K562 (cell line): ENCODE measurements around the gene VSIG10L. TPM values are rescaled to one million over a fixed set of nuclear protein-coding genes. Genes with fewer than 3 reads are reported as not detected.

Source experiments
- ATF2 ChIP-seq: sonication (generic); formaldehyde crosslinking; IDR thresholded peaks from 2 replicates; pipeline ENCODE4 v1.8.1; 2022; ENCODE audit warnings: missing genetic modification reagents
- CREM ChIP-seq: IDR thresholded peaks from 2 replicates; pipeline ENCODE4 v1.6.1; 2014; ENCODE audit warnings: antibody characterized with exemption, low read depth
- ERF ChIP-seq: fragments of 450-650 bp; formaldehyde crosslinking; IDR thresholded peaks from 2 replicates; pipeline ENCODE4 v1.4.0; 2020; ENCODE audit warnings: mild to moderate bottlenecking, mixed read lengths
- FOXA1 ChIP-seq: fragments of 450-650 bp; IDR thresholded peaks from 2 replicates; pipeline ENCODE4 v1.6.1; 2016; ENCODE audit warnings: mild to moderate bottlenecking, borderline replicate concordance
- MAX ChIP-seq: sonication (generic); formaldehyde crosslinking; IDR thresholded peaks from 2 replicates; pipeline ENCODE4 v1.9.0; 2022; ENCODE audit warnings: mild to moderate bottlenecking, missing genetic modification reagents
- MLLT1 ChIP-seq, 2 experiments: fragments of 450-650 bp; IDR thresholded peaks; 2 replicates each; pipeline ENCODE4 v1.6.1; 2016
- MXD1 ChIP-seq: fragments of 250-450 bp; sonication (Bioruptor Pico); IDR thresholded peaks from 2 replicates; pipeline ENCODE4 v1.8.0; 2021; ENCODE audit warnings: borderline replicate concordance, mild to moderate bottlenecking, moderate library complexity; ENCODE audit not compliant: poor library complexity, severe bottlenecking
- PHF8 ChIP-seq: fragments of 200-600 bp; sonication (generic); IDR thresholded peaks from 2 replicates; pipeline ENCODE4 v1.6.1; 2012; ENCODE audit warnings: mixed run types, mild to moderate bottlenecking, inconsistent platforms, low read length, moderate library complexity, borderline replicate concordance
- PKNOX1 ChIP-seq: fragments of 450-650 bp; IDR thresholded peaks from 2 replicates; pipeline ENCODE4 v1.6.1; 2016
- RBM34 ChIP-seq: fragments of 200-400 bp; formaldehyde crosslinking; IDR thresholded peaks from 2 replicates; pipeline ENCODE4 v1.6.1; 2018; ENCODE audit warnings: low read length, borderline replicate concordance; ENCODE audit not compliant: insufficient read depth
- SMARCA5 ChIP-seq: fragments of 450-650 bp; IDR thresholded peaks from 2 replicates; pipeline ENCODE4 v1.6.1; 2016
- ZBTB9 ChIP-seq: fragments of 450-650 bp; formaldehyde crosslinking; IDR thresholded peaks from 2 replicates; pipeline ENCODE4 v1.4.0; 2020; ENCODE audit warnings: mild to moderate bottlenecking, moderate library complexity
- polyA plus RNA-seq, 8 experiments: library from polyadenylated mRNA; depleted of rRNA in 4 of 8; stranded (reverse) in 5 of 8; unstranded in 3 of 8; fragments of >200 nt; fragmentation: Nextera tagmentation in 2 of 8; fragmentation: Illumina TruSeq in 1 of 8; extraction: Ambion mirVana in 2 of 8; extraction: Trizol in 1 of 8; gene quantifications; 2 replicates each; pipeline versions ENCODE4 v1.2.1 to v1.2.3, GENCODE V29; 2011 to 2014; ENCODE audit warnings: inconsistent platforms in 1 of 8, missing spikeins in 1 of 8
- total RNA-seq, 7 experiments: library from RNA; depleted of rRNA in 6 of 7; stranded (reverse); fragments of >200 nt in 6 of 7; fragmentation: Illumina TruSeq in 2 of 7; extraction: Trizol in 2 of 7; gene quantifications; 2 replicates each; pipeline versions ENCODE4 v1.2.1 to v1.2.3, GENCODE V29; 2011 to 2021; ENCODE audit warnings: low replicate concordance in 1 of 7

The VSIG10L gene
- total and polyA plus RNA-seq, 9 of the 15 experiments (the other 6 are each of a cell fraction or from before 2014, with no cell fraction given): 1.1 to 7.6 (median 2.2) TPM

- peak; percentile 95 for TF ChIP-seq PKNOX1
- TF ChIP-seq ERF (CRISPR knock-in tag): peak; percentile 69; the same call in 1 of the 2 replicates
- TF ChIP-seq PHF8: peak; percentile 75; the same call in 1 of the 2 replicates
- 0 out of 2 replicates have a peak, but pooled peaks have one; percentile 50 for TF ChIP-seq ZBTB9 (CRISPR knock-in tag)
- TF ChIP-seq MAX (CRISPR knock-in tag): peak; percentile 90
- TF ChIP-seq CREM: peak; percentile 65
- TF ChIP-seq RBM34: peak; percentile 39; the same call in 1 of the 2 replicates
- TF ChIP-seq SMARCA5: no peak
- no peak for TF ChIP-seq MXD1 (CRISPR knock-in tag)
- TF ChIP-seq FOXA1: no peak
- peak; percentile 74; the same call in 1 of the 2 replicates for TF ChIP-seq ATF2 (CRISPR knock-in tag)
- TF ChIP-seq MLLT1 (IDR thresholded peaks at IDR 0.05): peak in 1 of 2 experiments; percentile 15; a peak in 1 of 4 replicates
These were observed 2.0 kb downstream of the VSIG10L start (continued) for GRCh38 chr19:51339687-51340656.
